Putamen (tissue), 1 donor: ENCODE measurements around the gene METTL13.
"Not testable (repeated sequence)": the region's sequence is repeated elsewhere in the genome, so short reads cannot be mapped to it uniquely, and the experiment has no call there.

Experiments used
- DNase-seq: peaks from one replicate; pipeline ENCODE4 v3.0.0-alpha.2; 2016; ENCODE audit warnings: low spot score

The METTL13 gene

GRCh38 chr1:171769171-171769570 is 12.3 kb upstream of the METTL13 start:
- no peak for DNase-seq

DNA sequence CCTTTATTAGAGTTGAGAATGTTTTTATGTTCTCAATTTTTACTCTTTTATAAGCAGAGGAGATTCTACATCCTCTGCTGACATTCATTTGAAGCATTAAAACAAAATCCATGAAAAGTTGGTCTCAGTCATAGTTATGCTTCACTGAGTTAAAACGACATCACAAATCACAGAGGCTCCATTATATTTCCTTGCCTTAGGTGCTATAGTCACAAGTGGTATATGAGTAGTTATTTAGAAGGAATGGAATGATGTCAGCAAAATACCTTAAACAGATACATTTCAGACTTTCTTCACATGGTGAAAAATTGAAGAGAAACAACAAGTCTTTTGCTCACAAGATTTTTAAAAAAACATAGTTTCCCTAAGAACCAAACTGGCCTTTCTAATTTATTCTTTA is 11.7 kb upstream of the METTL13 start:
- no peak for DNase-seq

- DNase-seq, result no peak
Measured at GRCh38 chr1:171772312-171772711, 9.1 kb upstream of the METTL13 start.

DNA sequence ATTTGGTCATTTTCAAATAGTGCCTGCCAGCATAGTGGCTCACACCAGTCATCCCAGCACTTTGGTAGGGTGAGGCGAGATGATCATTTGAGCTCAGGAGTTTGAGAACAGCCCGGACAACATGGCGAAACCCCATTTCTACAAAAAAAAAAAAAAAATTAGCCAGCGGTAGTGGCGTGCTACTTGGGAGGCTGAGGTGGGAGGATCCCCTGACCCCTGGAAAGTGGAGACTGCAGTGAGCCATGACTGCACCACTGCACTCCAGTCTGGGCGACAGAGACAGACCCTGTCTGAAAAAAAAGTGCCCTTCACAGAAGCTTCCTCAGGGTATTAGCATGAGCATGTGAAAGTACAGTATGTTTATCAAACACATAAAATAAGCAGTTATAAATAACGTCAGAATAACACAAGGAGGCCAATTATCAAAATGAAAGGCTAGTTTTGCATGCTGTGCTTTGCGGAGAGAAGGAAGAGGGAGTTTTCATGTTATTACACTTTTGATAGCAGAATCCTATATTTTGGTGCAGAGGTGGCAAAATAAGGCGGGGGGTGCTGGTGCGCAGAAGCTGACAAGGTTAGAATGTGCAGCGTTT is 781 bp upstream of the METTL13 start:
- no peak for DNase-seq

DNA sequence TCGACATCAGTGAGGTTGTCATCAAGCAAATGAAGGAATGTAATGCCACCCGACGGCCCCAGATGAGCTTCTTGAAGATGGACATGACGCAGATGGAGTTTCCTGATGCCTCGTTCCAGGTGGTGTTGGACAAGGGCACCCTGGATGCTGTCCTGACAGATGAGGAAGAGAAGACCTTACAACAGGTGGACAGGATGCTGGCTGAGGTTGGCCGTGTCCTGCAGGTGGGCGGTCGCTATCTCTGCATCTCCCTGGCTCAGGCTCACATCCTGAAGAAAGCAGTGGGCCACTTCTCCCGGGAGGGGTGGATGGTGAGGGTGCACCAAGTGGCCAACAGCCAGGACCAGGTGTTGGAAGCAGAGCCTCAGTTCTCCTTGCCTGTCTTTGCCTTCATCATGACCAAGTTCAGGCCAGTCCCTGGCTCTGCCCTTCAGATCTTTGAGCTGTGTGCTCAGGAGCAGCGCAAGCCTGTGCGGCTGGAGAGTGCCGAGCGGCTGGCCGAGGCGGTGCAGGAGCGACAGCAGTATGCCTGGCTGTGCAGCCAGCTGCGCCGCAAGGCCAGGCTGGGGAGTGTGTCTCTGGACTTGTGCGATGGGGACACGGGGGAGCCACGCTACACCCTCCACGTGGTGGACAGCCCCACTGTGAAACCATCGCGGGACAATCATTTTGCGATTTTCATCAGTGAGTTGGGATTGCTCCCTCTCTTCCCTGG is 2.5 kb downstream of the METTL13 start:
- no peak for DNase-seq

GRCh38 chr1:171784784-171785183 is 3.3 kb downstream of the METTL13 start:
- DNase-seq, result no peak

DNA sequence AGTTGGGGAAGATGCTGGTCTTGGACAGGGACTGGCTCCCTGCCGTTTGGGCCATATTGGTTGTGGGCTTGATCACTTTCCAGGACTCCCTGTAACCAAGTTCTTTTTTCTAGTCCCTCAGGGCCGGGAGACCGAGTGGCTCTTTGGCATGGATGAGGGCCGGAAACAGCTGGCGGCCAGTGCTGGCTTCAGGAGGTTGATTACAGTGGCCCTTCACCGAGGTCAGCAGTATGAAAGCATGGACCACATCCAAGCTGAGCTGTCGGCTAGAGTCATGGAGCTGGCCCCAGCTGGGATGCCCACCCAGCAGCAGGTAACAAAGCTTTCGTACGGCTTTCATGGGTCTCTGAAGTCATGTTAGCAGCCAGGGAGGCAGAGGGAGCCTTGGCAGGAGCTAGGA is 4.3 kb downstream of the METTL13 start:
- DNase-seq, result no peak

DNA sequence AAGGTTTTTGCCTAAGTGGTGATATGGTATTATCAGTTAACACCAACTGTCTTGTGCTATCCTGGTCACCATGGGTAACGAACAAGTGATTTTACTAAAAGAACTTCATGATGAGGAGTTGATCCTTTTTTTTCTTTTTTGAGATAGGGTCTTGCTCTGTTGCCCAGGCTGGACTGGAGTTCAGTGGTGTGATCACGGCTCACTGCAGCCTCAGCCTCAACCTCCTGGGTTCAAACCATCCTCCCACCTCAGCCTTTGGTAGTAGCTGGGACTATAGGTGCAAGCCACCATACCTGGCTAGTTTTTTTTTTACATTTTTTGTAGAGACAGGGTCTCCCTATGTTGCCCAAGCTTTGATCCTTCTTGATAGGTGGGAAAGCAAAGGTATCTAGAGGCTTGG is 5.1 kb downstream of the METTL13 start:
- DNase-seq, result no peak

DNA sequence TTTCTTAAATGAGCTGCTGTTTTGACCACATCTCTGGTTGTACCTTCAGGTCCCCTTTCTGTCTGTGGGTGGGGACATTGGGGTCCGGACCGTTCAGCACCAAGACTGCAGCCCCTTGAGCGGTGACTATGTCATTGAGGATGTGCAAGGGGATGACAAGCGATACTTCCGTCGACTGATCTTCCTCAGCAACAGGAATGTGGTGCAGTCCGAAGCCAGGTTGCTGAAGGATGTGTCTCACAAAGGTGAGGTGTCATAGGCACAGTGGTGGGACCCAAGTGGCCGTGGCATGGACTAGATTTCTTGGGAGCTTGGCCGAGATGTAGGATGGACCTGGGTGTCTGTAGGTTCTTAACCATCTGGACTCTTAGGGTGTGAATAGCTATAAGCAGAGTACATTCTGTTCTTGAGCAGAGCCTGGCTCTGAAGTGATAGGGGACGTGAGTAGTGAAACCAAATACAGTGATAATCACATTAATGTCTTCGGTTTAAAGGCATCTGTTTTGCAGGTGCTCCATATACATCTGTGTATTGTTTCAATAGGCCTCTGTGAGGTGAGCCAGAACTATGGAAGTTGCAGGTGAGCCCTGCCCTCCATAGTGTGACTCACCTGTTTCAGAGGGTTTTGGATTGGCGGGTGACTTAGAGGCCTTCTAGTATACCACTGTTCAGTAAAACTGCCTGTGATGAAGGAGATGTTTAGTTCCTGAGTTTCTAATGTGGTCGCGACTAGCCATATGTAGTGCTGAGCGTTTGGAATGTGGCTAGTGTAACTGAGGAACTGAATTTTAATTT is 6.4 kb downstream of the METTL13 start:
- no peak for DNase-seq

- DNase-seq, result no peak
Measured at GRCh38 chr1:171788696-171789095, 7.2 kb downstream of the METTL13 start.

DNA sequence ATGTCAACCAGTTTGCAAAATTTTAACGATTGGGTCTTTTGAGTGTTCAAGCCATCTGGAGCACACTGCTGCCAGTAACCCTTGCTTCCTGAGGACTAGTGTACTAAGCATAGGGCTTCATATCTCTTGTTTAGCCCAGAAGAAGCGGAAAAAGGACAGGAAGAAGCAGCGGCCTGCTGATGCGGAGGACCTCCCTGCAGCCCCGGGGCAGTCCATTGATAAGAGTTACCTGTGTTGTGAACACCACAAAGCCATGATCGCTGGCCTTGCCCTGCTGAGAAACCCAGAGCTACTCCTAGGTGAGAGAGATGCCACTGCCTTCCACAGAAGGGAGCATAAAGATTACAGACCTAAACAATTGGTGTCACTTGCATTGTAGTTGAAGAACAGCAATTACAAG is 8.9 kb downstream of the METTL13 start:
- no peak for DNase-seq

DNA sequence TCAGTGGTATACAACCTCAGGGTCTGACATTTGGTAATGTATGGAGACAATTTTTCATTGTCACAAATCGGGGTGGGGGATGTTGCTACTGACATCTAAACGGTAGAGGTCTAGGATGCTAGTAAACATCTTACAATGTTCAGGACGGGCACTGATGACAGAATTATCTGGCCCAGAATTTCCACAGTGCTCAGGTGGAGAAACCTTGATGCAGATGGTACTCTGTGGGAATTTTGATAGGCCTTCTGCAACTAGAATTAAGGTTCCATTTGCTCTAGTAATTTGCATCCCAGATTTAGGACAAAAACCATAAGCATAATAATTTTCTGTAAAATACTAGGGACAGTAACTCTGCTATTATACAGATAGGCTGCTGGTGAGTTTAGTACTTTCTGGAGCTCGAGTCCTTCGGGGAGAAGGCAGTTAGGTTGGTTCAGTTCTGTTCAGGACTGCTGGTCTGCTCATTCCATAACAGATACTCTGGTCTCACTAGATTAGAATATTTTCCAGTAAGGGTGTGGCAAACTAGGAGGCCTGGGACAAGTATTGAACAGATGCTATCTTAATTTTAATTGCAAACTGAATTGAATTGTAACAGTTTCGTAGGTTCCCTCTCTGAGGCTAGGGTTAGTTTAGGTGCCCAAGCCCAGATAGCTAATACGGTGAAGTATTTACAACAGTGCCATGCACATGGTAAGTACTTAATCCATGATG is 11.4 kb downstream of the METTL13 start:
- no peak for DNase-seq

- no peak for DNase-seq
Measured at GRCh38 chr1:171793636-171794035, 12.2 kb downstream of the METTL13 start.

- no peak for DNase-seq
Measured at GRCh38 chr1:171794085-171794484, 12.6 kb downstream of the METTL13 start.

DNA sequence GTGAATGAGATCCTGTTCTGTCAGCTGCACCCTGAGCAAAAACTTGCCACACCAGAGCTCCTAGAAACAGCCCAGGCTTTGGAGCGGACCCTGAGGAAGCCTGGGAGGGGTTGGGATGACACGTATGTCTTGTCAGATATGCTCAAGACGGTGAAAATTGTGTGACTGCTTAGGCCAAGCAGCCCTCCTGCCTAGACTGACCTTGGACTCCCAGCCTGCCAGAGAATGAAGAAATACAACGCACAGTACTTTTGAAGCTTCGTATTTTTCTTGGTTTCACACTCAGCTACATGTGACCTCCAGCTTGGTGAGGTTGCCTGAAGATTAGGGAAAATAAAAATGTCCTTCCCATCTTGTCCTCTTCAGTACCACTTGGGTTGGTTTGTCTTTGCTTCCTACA is 15.1 kb downstream of the METTL13 start:
- no peak for DNase-seq

- DNase-seq, result no peak
Measured at GRCh38 chr1:171798311-171798710, 16.9 kb downstream of the METTL13 start.

DNA sequence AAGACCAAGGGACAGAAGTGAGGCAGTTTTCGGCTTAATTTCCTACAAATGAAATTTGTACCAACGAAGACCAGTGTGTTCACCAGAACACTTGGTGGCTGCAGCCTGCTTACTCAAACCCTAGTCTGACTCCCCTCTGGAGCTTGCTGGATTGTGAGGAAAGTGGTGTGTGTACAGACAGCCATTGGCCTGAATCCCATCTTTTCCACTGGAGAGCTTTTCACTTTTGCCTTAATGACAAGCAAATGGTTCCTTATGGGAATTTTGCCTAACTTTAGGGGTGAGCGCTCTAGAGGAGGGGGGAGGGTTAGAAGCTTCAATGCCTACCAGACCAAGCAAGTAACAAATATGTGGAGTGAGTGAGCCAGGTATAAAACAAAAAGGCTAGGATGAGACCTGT is 17.3 kb downstream of the METTL13 start:
- no peak for DNase-seq

DNA sequence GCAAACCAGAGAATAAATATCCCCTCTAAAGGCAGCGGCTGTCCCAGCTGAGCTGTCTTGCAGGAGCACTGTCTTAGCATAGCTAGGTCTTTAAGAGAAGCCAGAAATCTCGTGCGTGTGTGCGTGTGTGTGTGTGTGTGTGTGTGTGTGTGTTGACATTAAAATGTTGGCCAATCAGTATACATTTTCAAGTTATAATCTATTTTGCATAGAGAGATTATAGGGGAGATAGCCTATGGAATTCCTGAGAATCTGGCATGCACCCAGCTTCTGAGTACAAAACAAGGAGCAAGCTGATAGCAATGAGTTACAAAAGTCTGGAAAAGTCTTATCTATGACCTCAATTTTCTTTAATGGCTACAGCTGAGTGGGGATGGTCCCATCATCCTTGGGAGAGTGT is 17.7 kb downstream of the METTL13 start:
- no peak for DNase-seq

- DNase-seq, result not testable (repeated sequence)
Measured at GRCh38 chr1:171799698-171800097, 18.2 kb downstream of the METTL13 start.

GRCh38 chr1:171800342-171800741 is 18.9 kb downstream of the METTL13 start:
- DNase-seq, result no peak

DNA sequence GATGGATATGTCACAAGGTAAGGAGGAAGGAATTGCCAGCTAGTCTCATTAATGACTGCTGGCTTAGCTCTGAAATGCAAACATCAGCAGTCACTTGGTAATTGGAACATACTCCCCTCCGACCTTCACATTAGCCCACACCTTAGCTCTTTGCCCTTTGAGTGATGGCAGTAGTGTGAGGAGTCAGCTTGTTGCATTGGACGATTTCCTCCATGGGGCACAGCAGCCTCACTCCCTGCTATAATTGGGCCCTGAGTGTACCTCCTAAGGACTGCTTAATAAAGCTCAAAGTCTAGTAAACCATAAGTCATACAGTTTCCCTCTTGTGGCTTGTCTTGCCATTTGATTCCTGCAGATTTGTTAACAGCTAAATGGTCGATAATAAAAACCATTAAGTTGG is 19.4 kb downstream of the METTL13 start:
- DNase-seq, result no peak

- peak; percentile 63 for DNase-seq
Measured at GRCh38 chr1:171801487-171801891, 20.0 kb downstream of the METTL13 start.

- DNase-seq, result peak; percentile 45
Measured at GRCh38 chr1:171802207-171802606, 20.7 kb downstream of the METTL13 start.
